ENCODE results near the gene MMRN1.

- TF ChIP-seq CTCF (IDR thresholded peaks at IDR 0.05; ENCODE audit: low read depth, low read length, poor library complexity, severe bottlenecking) (no peak), EZH2phosphoT487 (IDR thresholded peaks at IDR 0.05; ENCODE audit: borderline replicate concordance, low read length) (no peak)
These were observed 9.9 kb downstream of the MMRN1 start for GRCh38 chr4:89904524-89904923.

Data from DOHH2 (cell line).